Central memory CD8-positive, alpha-beta T cell (primary cell): Measurements from ENCODE around the gene SAMD9L.

Experiments
- ATAC-seq: fragments of 150-1000 bp; cut with Tn5 transposase; replicated peaks from 2 replicates; pipeline ENCODE4 v1.10.0; 2022; ENCODE audit warnings: mild to moderate bottlenecking, moderate FRiP score, moderate number of reproducible peaks; ENCODE audit not compliant: poor library complexity, severe bottlenecking; ENCODE audit errors: extremely low read depth
- DNase-seq, 2 donors: peaks; one replicate each; pipeline ENCODE4 v3.0.0; 2021; ENCODE audit warnings: low spot score in 2 of 2
- H3K27ac Mint-ChIP-seq: one replicate; pipeline ENCODE4 v1.8.0; 2022; ENCODE audit warnings: low read depth, mild to moderate bottlenecking, moderate library complexity, mixed read lengths
- H3K27me3 Mint-ChIP-seq: one replicate; pipeline ENCODE4 v1.8.0; 2022; ENCODE audit warnings: mixed read lengths
- H3K36me3 Mint-ChIP-seq: one replicate; pipeline ENCODE4 v1.8.0; 2022; ENCODE audit warnings: mild to moderate bottlenecking, moderate library complexity, mixed read lengths; ENCODE audit not compliant: insufficient read depth
- H3K4me1 Mint-ChIP-seq: one replicate; pipeline ENCODE4 v1.8.0; 2022; ENCODE audit warnings: mixed read lengths
- H3K4me3 Mint-ChIP-seq: one replicate; pipeline ENCODE4 v1.8.0; 2022; ENCODE audit warnings: mild to moderate bottlenecking, moderate library complexity, mixed read lengths
- H3K9me3 Mint-ChIP-seq: one replicate; pipeline ENCODE4 v1.8.0; 2022; ENCODE audit warnings: mixed read lengths

SAMD9L gene

DNA sequence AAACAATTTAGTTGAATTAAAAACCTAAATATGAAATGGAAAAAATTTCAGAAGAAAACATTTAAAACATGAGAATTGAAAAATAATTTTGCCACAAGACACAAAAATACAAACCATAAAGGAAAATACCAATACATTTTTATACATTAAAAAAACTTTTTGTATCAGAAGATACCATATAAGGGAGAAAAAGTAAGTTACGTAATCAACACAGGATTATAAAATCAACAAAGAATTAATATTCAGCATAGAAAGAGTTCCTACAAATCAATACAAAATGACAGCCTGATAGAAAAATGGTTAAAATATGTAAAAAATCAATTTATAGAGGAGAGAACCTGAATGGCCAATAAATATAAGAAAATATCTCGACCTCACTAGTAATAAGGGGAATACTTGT lies 16.6 kb upstream of the SAMD9L start:
- Mint-ChIP-seq H3K27ac (no peak overlapping the region), H3K4me1 (peaks cover 7% of the 10 kb centered on the region), H3K4me3 (no peak overlapping the region), H3K27me3 (no peaks in the 10 kb centered on the region), H3K36me3 (no peaks in the 10 kb centered on the region), H3K9me3 (peaks cover 20% of the 10 kb centered on the region)
- no peak for DNase-seq
- ATAC-seq = no peak

DNA sequence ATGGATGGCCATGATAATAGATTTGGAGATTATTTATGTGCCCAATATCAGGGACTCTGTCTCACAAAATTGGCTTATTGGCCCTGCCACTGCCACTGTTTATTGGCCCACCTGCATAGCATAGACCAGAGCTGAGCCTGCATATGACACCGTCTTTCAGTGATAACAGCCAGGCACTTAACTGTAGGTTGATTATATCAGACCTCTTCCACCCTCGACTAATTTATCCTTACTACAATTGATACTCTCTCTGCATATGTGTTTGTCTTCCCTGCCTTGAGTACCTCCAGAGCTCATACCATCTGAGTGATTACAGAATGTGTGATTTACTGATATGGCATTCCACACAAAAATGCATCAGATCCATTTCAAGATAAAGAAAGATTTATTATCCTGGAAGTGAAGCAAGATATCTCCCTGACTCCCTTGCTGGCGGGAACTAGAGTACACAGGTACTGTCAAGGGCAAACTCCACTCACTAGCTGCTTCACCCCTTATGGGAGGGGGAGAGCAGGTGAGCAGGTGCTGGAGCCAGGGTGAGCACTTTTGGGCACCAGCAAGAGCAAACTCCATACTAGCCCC lies 13.1 kb upstream of the SAMD9L start:
- no peak overlapping the region for H3K27ac Mint-ChIP-seq
- H3K4me3 Mint-ChIP-seq = no peak overlapping the region
- H3K9me3 Mint-ChIP-seq = peaks cover 6% of the 10 kb centered on the region
- no peak for ATAC-seq
- no peaks in the 10 kb centered on the region for H3K36me3 Mint-ChIP-seq
- no peaks in the 10 kb centered on the region for H3K4me1 Mint-ChIP-seq
- no peaks in the 10 kb centered on the region for H3K27me3 Mint-ChIP-seq
- no peak for DNase-seq

DNA sequence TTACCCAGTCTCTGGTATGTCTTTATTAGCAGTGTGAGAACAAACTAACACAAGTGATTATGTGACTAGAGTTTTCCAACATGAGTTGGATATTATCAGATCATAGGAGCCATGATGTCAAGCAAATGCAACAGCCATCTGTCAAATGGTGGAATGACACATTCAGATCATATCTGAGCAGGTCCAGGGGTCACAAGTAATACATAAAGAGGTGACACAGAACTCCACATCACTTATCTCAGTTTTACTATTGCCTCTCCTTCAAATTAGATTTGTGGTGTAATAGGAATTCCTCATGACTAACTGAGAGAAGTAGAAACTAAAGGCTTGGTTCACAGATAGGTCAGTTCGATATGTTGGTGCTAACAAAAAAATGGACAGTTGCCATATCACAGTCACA lies 12.2 kb upstream of the SAMD9L start:
- H3K9me3 Mint-ChIP-seq = peaks cover 6% of the 10 kb centered on the region
- H3K27me3 Mint-ChIP-seq = no peaks in the 10 kb centered on the region
- DNase-seq (no peak), ATAC-seq (no peak)
- no peaks in the 10 kb centered on the region for H3K4me1 Mint-ChIP-seq
- H3K36me3 Mint-ChIP-seq = no peaks in the 10 kb centered on the region
- no peak overlapping the region for H3K27ac Mint-ChIP-seq
- H3K4me3 Mint-ChIP-seq = no peak overlapping the region

DNA sequence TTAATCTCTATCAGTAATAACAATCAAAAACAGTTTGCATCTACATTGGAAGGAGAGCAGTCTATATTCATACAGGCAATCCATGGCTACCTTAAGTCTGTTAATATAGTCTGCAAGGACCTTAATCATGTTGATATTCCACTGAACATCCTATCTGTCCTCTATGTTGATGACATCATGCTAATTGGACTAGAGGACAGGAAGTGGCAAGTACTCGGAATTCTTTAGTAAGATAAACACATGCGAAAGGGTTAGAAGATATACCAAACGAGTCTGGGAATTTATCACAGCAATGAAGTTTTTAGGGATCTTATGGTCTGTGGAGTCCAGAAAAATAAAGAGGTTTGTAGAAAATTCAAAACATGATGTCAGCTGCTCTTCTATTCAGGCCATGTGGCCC lies 11.3 kb upstream of the SAMD9L start:
- H3K9me3 Mint-ChIP-seq = peaks cover 6% of the 10 kb centered on the region
- no peaks in the 10 kb centered on the region for H3K27me3 Mint-ChIP-seq
- no peak overlapping the region for H3K27ac Mint-ChIP-seq
- DNase-seq (no peak), ATAC-seq (no peak)
- no peaks in the 10 kb centered on the region for H3K36me3 Mint-ChIP-seq
- H3K4me1 Mint-ChIP-seq = no peaks in the 10 kb centered on the region
- no peak overlapping the region for H3K4me3 Mint-ChIP-seq

DNA sequence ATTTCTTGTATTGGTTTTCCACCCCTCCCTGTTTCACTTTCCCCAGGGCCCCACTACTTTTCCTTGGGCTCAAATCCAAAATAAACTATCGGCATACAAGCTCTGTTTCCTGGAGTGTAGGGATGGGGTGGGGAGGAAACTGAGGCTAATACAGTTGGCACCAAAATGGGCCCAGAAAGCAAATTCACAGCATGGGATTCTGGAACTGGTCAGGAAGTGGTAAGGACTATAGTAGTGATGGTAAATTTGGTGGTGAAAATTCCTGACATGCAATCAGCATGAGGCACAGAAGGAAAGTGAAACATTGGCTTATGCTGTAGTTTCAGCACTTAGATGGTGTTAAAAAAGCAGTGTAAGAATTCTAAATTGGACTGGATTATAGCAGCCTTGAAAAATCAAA lies 8.7 kb upstream of the SAMD9L start:
- Mint-ChIP-seq H3K36me3 (no peaks in the 10 kb centered on the region), H3K4me1 (no peaks in the 10 kb centered on the region), H3K27ac (no peak overlapping the region), H3K4me3 (no peak overlapping the region), H3K27me3 (no peaks in the 10 kb centered on the region), H3K9me3 (peaks cover 6% of the 10 kb centered on the region)
- DNase-seq (no peak), ATAC-seq (no peak)

DNA sequence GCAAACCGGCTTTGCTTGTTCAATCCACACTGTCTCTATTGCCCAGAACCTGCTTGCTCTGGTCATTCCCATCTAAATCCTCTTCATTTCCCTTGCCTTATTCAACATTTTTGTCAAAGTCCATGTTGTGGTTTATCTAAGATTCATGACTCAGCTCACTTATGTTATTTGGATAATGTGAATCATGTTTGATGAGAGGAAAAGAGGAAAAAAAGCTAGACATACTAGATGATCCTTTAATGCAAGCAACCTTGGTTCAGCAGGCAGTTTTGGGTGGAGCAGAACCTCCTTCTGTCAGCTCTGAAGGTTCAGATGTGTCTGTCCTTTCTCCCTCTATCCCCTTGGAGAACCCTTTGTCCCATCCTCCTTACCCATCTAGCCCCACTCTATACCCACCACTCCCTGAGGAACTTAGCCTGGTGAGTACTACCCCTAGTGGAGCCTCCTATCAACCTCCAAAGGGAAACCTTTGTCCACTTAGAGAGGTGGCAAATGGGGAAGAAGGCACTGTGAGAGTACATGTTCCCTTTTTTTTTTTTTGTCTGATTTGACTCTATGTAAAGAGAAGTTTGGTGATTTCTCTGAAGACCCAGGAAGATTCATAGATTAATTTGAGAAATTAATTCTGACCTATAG lies 2.1 kb upstream of the SAMD9L start:
- H3K9me3 Mint-ChIP-seq = peaks cover 6% of the 10 kb centered on the region
- ATAC-seq = no peak
- DNase-seq = no peak
- H3K27ac Mint-ChIP-seq = no peak overlapping the region
- peaks cover 2% of the 10 kb centered on the region for H3K36me3 Mint-ChIP-seq
- peak overlapping the region; percentile 29 for H3K4me3 Mint-ChIP-seq
- H3K27me3 Mint-ChIP-seq = no peaks in the 10 kb centered on the region
- H3K4me1 Mint-ChIP-seq = peaks cover 31% of the 10 kb centered on the region

DNA sequence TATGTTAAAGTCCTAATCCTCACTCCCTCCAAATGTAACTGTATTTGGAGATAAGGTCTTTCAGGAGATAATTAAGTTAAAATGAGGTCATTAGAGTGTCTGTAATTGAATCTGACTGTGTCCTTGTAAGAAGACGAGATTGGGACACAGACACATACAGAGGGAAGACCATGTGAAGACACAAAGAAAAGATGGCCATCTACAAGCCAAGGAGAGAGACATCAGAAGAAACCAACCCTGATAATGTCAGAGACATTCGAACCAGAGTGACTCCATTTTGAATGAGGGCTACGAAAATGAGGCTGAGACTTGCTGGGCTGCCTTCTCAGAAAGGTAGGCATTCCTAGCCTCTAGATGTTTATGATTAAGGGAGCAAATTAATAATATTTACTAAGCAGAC lies 542 bp upstream of the SAMD9L start:
- Mint-ChIP-seq H3K27me3 (no peaks in the 10 kb centered on the region), H3K4me1 (peaks cover 31% of the 10 kb centered on the region), H3K36me3 (peaks cover 7% of the 10 kb centered on the region), H3K9me3 (peaks cover 6% of the 10 kb centered on the region), H3K4me3 (peak overlapping the region; percentile 85), H3K27ac (peak overlapping the region; percentile 99)
- no peak for ATAC-seq
- DNase-seq = no peak

DNA sequence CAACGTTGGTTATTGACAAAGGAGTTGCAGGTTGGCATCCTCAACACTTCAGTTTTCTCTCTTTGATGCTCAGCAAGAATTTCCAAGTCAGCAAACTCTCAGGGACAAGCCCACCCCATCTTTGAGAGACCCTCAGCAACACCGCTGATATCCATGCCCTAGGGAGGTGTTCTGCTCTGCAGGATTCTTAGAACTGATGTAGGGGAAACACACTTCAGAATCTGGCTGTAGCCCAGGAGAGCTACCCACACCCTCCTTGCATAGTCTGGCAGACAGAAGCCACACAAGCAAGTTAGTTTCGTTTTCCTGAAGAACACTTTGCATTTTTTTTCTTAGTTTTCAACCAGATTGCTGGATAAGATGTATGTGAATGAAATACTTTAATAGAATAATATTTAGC lies 822 bp downstream of the SAMD9L start:
- H3K4me3 Mint-ChIP-seq = peak overlapping the region; percentile 85
- H3K27me3 Mint-ChIP-seq = no peaks in the 10 kb centered on the region
- H3K27ac Mint-ChIP-seq = peak overlapping the region; percentile 99
- ATAC-seq (peak; percentile 90), DNase-seq (peak in 1 of 2 donors; percentile 21)
- H3K36me3 Mint-ChIP-seq = peaks cover 16% of the 10 kb centered on the region
- H3K9me3 Mint-ChIP-seq = peaks cover 6% of the 10 kb centered on the region
- H3K4me1 Mint-ChIP-seq = peaks cover 36% of the 10 kb centered on the region

DNA sequence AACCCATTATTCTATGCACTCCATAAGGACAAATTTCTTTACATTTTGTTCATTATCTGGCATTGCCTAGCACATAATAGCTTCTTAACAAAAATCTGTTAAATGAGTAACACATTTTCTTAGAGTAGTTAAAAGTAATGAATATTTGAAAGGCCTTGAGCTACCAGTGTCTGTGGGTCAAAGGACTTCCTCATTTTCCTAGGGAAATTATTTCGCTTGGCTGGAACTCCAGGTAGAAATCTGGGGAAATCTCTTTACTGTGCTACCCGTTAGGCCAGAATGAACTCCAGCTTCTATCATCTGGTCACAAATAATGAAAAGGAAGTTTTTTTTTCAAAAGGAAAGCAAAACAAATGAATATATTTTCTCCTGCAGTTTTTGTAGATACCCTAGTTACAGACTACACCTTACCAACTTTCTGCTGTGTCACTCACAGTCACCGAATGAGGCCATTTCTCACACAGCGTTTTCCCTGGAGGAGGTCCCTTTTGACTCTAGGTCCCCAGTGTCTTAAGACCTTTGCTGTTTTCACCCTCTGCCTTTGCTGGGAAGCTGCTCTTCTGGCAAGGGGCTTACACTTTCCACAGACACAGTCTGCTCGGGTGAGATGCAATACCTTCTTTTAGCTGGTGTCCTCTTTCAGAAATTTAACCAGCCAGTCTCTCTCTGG lies 1.6 kb downstream of the SAMD9L start:
- H3K4me1 Mint-ChIP-seq = peaks cover 36% of the 10 kb centered on the region
- peaks cover 6% of the 10 kb centered on the region for H3K9me3 Mint-ChIP-seq
- H3K27me3 Mint-ChIP-seq = no peaks in the 10 kb centered on the region
- DNase-seq = no peak
- ATAC-seq = no peak
- H3K4me3 Mint-ChIP-seq = peak overlapping the region; percentile 85
- peaks cover 17% of the 10 kb centered on the region for H3K36me3 Mint-ChIP-seq
- peak overlapping the region; percentile 99 for H3K27ac Mint-ChIP-seq

DNA sequence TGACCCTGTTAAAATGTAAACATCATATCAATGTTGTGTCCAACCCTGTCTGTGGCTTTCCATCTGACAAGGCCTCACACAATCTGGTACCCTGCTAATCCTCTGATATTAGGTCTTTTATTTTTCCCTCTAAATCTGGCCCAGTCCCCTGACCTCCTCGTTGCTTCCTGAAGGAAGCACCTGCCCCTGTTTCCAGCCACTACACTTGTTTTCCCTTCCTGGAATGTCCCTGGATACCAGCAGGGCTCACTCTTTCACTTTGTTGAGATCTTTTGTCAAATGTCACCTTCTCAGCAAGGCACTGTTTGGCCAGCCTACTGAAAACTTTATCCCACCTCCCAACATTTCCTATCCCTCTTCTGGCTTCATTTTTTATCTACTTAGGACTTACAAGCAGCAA lies 2.1 kb downstream of the SAMD9L start:
- Mint-ChIP-seq H3K9me3 (peaks cover 6% of the 10 kb centered on the region), H3K27ac (peak overlapping the region; percentile 81), H3K36me3 (peaks cover 17% of the 10 kb centered on the region), H3K4me1 (peaks cover 36% of the 10 kb centered on the region), H3K4me3 (peak overlapping the region; percentile 85), H3K27me3 (no peaks in the 10 kb centered on the region)
- no peak for DNase-seq
- no peak for ATAC-seq

DNA sequence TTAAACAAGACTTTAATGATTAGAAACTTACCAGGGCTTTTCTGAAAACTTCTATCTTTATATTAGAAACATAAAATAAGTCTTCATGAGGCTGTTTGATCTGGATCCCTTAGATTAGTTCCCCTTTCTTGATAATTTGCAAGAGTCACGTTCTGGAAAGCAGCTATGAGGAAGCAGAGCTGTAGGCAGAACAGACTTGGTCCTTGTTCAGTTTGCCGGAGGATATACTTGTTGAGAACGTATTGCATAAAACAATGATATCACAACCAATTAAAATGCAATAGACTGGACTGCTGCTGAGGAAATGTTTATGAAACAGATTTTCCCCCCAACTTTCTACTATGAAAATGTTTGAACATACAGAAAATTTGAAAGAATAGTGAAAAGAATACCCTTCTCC lies 2.8 kb downstream of the SAMD9L start:
- Mint-ChIP-seq H3K4me3 (no peak overlapping the region), H3K9me3 (peaks cover 6% of the 10 kb centered on the region), H3K27me3 (no peaks in the 10 kb centered on the region), H3K4me1 (peaks cover 36% of the 10 kb centered on the region), H3K36me3 (peaks cover 17% of the 10 kb centered on the region), H3K27ac (no peak overlapping the region)
- no peak for DNase-seq
- ATAC-seq = no peak

DNA sequence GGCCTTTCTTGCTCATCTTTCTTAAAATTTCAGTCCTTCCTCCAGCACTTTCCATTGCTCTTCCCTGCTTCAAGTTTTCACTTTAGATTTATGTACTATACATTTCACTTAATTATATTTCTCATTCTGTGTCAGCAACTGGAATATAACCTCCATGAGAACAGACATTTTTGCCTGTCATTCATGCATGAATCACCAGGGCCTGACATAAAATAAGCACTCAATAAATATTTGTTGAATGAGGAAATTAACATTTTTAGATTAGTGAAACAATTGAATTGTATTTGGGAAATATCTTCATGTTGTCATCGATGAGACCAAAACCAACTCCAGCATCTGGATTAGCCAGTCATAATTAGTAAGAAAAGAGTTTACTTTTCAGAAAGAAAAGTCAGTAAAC lies 6.1 kb downstream of the SAMD9L start:
- Mint-ChIP-seq H3K4me1 (peaks cover 22% of the 10 kb centered on the region), H3K36me3 (peaks cover 25% of the 10 kb centered on the region), H3K4me3 (no peak overlapping the region), H3K9me3 (peaks cover 5% of the 10 kb centered on the region), H3K27ac (no peak overlapping the region), H3K27me3 (no peaks in the 10 kb centered on the region)
- DNase-seq = no peak
- no peak for ATAC-seq

DNA sequence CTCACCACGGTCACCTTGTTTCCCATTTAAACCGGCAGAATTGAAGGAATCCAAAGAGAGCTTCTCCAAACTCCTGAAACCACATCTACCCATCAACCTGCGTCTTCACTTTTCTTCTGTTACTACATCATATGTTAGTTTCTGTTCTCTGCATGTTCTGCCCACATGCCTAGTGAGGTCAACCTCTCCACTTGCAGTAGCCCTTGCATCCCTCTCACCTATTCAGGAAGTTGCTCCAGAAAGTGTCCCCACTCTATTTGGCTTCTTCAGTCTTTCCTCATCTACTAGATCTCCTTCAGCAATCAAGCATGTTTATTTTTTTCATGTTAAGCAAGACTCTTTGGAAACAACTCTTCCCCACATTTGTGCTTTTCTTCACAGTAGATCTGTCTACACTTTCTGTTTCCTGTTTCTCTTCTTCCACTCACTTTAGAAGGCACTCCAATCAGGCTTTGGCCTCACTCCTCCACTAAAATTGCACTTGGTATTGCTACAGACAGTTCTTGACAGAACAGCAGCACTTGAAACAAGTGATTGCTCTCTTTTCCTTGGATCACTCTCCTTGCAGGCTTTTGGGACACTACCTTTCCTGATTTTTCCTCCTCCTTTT lies 7.5 kb downstream of the SAMD9L start:
- ATAC-seq (no peak), DNase-seq (no peak)
- Mint-ChIP-seq H3K9me3 (peaks cover 6% of the 10 kb centered on the region), H3K27me3 (no peaks in the 10 kb centered on the region), H3K36me3 (peaks cover 30% of the 10 kb centered on the region), H3K4me3 (no peak overlapping the region), H3K27ac (no peak overlapping the region), H3K4me1 (peaks cover 7% of the 10 kb centered on the region)
